Heart left ventricle (tissue), 16 donors: ENCODE results near the gene EML5. TPM values are rescaled to one million over a fixed set of nuclear protein-coding genes. Genes with fewer than 3 reads are reported as not detected.

Experiments used
- ATAC-seq, 4 donors: fragments of 200-7000 bp; cut with Tn5 transposase; one replicate each; pipeline ENCODE4 v1.9.1; 2020 to 2022; ENCODE audit warnings: moderate library complexity in 4 of 4, mild to moderate bottlenecking in 3 of 4, moderate number of reproducible peaks in 1 of 4
- DNase-seq, 5 donors: peaks; one replicate each; pipeline ENCODE4 v3.0.0-alpha.2; 2020
- H3K27ac ChIP-seq, 12 donors: fragments of 200-600 bp; sonication (generic) in 4 of 12; one replicate each; pipeline versions ENCODE4 v1.5.0 to v1.8.0; 2016 to 2022; ENCODE audit warnings: mild to moderate bottlenecking in 2 of 12
- H3K27me3 ChIP-seq, 9 donors: fragments of 200-600 bp; sonication (generic) in 2 of 9; one replicate each; pipeline versions ENCODE4 v1.5.1 to v1.8.0; 2016 to 2022; ENCODE audit warnings: mild to moderate bottlenecking in 3 of 9
- H3K36me3 ChIP-seq, 9 donors: fragments of 200-600 bp; sonication (generic) in 2 of 9; one replicate each; pipeline versions ENCODE4 v1.5.0 to v1.8.0; 2018 to 2022; ENCODE audit warnings: mild to moderate bottlenecking in 2 of 9
- H3K4me1 ChIP-seq, 12 donors: fragments of 200-600 bp; sonication (generic) in 4 of 12; one replicate each; pipeline versions ENCODE4 v1.5.0 to v1.8.0; 2016 to 2022; ENCODE audit warnings: mild to moderate bottlenecking in 3 of 12
- H3K4me3 ChIP-seq, 12 donors: fragments of 200-600 bp; sonication (generic) in 4 of 12; one replicate each; pipeline versions ENCODE4 v1.5.0 to v1.8.0; 2017 to 2022; ENCODE audit warnings: mild to moderate bottlenecking in 9 of 12, moderate library complexity in 4 of 12
- H3K9me3 ChIP-seq, 12 donors: fragments of 200-600 bp; sonication (generic) in 4 of 12; one replicate each; pipeline versions ENCODE4 v1.5.0 to v1.8.0; 2016 to 2022; ENCODE audit warnings: mild to moderate bottlenecking in 1 of 12
- CTCF ChIP-seq, 12 donors: fragments of 200-600 bp; sonication (generic) in 4 of 12; IDR thresholded peaks; one replicate each; pipeline versions ENCODE4 v1.5.0 to v1.8.0; 2018 to 2022; ENCODE audit warnings: antibody characterized with exemption in 12 of 12, mild to moderate bottlenecking in 5 of 12
- POLR2A ChIP-seq, 2 donors: fragments of 450-650 bp; IDR thresholded peaks; one replicate each; pipeline ENCODE4 v1.6.1; 2017; ENCODE audit warnings: antibody characterized with exemption in 2 of 2, mild to moderate bottlenecking in 2 of 2, moderate library complexity in 2 of 2
- WGBS, 4 donors: extraction: QIAGEN DNeasy Blood & Tissue Kit in 2 of 4; methylation state at CpG; one replicate each; pipeline versions ENCODE4 v1.1.5 to v1.1.7; 2013 to 2018; 5-methylcytosine and 5-hydroxymethylcytosine counted together
- intact Hi-C, 10 donors: fragments of 100-400 bp; cut with DNase I; formaldehyde crosslinking; loops; one replicate each; pipeline versions ENCODE4 v1.11.1 to v1.14.2; 2022
- polyA plus RNA-seq, 2 donors: library from polyadenylated mRNA; stranded (reverse); fragments of 200-250 nt; gene quantifications; one replicate each; pipeline ENCODE4 v1.2.3, GENCODE V29; 2013
- total RNA-seq, 9 donors: library from RNA; depleted of rRNA in 2 of 9; stranded (reverse); fragments of >200 nt in 2 of 9; fragmentation: NEBNext Ultra II Directional in 3 of 9; extraction: Animal tissue kit (Norgen Biotek cat#: 25700) in 3 of 9; gene quantifications; one replicate each; pipeline versions ENCODE4 v1.1.0 to v1.2.4, GENCODE V29; 2016 to 2023
- donor health status: ischemic (EF 13 %, LVEDD 7.1; RV severe dilation, severe dysfunction).
- donor health status: healthy with polysubstance abuse.
- donor health status: DM: no; HTN: yes; CAD: no.
- donor health status: DM: no; HTN: no; CAD: no.
- donor health status: ischemic (EF 25% LVEDD 6.9; RV normal size, moderate dysfunction).
- donor health status: ischemic (EF 25% LVEDD 5.7; RV mildly dilated, moderate dysfunction).
- donor health status: healthy.
- donor health status: DM: yes; HTN: yes; CAD: no.
- donor health status: ischemic (EF 35%, LVEDD 5.7; RV mildly dilated, moderate dysfunction).
- donor health status: nonischemic (EF 11% LVEDD 7.7; RV severe dilation, severe dysfunction).
- donor health status: DM: yes; HTN: yes; CAD: no.
- donor health status: PGD.
- donor health status: ischemic (EF 29% LVEDD 5.4; RV normal size, mild dysfunction).
- donor health status: nonischemic (EF 23%, LVEDD 6.1; RV moderate dilation, normal function).

The EML5 gene
- total and polyA plus RNA-seq, 11 donors = 0.08 to 0.71 (median 0.21) TPM

GRCh38 chr14:88616697-88617096 lies 176.1 kb downstream of the EML5 start:
- WGBS, 4 donors = 95 to 100% (median 96%) methylated on average over 1 of the region's 1 CpG
- no peak for TF ChIP-seq CTCF (IDR thresholded peaks at IDR 0.05)
- TF ChIP-seq POLR2A (IDR thresholded peaks at IDR 0.05) = no peak
- intact Hi-C loops = no loop called here
- DNase-seq (no peak), ATAC-seq (no peak)
- Histone ChIP-seq H3K27ac (no peak overlapping the region), H3K27me3 (no peaks in the 10 kb centered on the region), H3K9me3 (no peaks in the 10 kb centered on the region), H3K4me3 (no peak overlapping the region), H3K4me1 (peaks cover 0 to 16% (median 7%) of the 10 kb centered on the region in 12 donors), H3K36me3 (peaks cover 0 to 31% (median 22%) of the 10 kb centered on the region in 9 donors)

GRCh38 chr14:88614218-88614907 lies 178.4 kb downstream of the EML5 start:
- no peaks in the 10 kb centered on the region for H3K9me3 ChIP-seq
- DNase-seq (no peak), ATAC-seq (peak in 1 of 4 donors; percentile 20)
- 70 to 75% (median 72%) methylated on average over 3 of the region's 3 CpGs for WGBS, 4 donors
- H3K27ac ChIP-seq = no peak overlapping the region
- no peak overlapping the region for H3K4me3 ChIP-seq
- intact Hi-C loops = no loop called here
- no peaks in the 10 kb centered on the region for H3K27me3 ChIP-seq
- peaks cover 0 to 16% (median 7%) of the 10 kb centered on the region in 12 donors for H3K4me1 ChIP-seq
- H3K36me3 ChIP-seq = peaks cover 0 to 54% (median 46%) of the 10 kb centered on the region in 9 donors
- no peak for TF ChIP-seq POLR2A (IDR thresholded peaks at IDR 0.05)
- no peak for TF ChIP-seq CTCF (IDR thresholded peaks at IDR 0.05)

- WGBS, 4 donors = 51 to 59% (median 53%) methylated on average over 5 of the region's 5 CpGs
- H3K4me3 ChIP-seq = no peak overlapping the region
- no peak for DNase-seq
- ATAC-seq = peak in 3 of 4 donors; percentile 37 to 61 (median 51)
- no peak overlapping the region for H3K27ac ChIP-seq
- no peaks in the 10 kb centered on the region for H3K27me3 ChIP-seq
- intact Hi-C loops = no loop called here
- TF ChIP-seq POLR2A (IDR thresholded peaks at IDR 0.05) = no peak
- no peak for TF ChIP-seq CTCF (IDR thresholded peaks at IDR 0.05)
- H3K9me3 ChIP-seq = no peaks in the 10 kb centered on the region
- peaks cover 0 to 62% (median 53%) of the 10 kb centered on the region in 9 donors for H3K36me3 ChIP-seq
- peaks cover 0 to 16% (median 7%) of the 10 kb centered on the region in 12 donors for H3K4me1 ChIP-seq
Observed at GRCh38 chr14:88613552-88614010, 179.2 kb downstream of the EML5 start.

GRCh38 chr14:88612981-88613380 lies 179.8 kb downstream of the EML5 start:
- Histone ChIP-seq H3K27me3 (no peaks in the 10 kb centered on the region), H3K4me1 (peaks cover 0 to 16% (median 7%) of the 10 kb centered on the region in 12 donors), H3K4me3 (no peak overlapping the region), H3K36me3 (peaks cover 0 to 67% (median 59%) of the 10 kb centered on the region in 9 donors), H3K9me3 (no peaks in the 10 kb centered on the region), H3K27ac (no peak overlapping the region)
- DNase-seq = no peak
- TF ChIP-seq POLR2A (IDR thresholded peaks at IDR 0.05) (no peak), CTCF (IDR thresholded peaks at IDR 0.05) (no peak)
- intact Hi-C loops = no loop called here
- no peak for ATAC-seq
- 77 to 82% (median 82%) methylated on average over 4 of the region's 4 CpGs for WGBS, 4 donors
